Upper lobe of left lung (tissue), 4 donors: ENCODE results near the gene TIMM44.

Experiments used
- POLR2A ChIP-seq, 4 donors: fragments of 450-650 bp; IDR thresholded peaks; one replicate each; pipeline ENCODE4 v1.5.1; 2016 to 2017; ENCODE audit warnings: antibody characterized with exemption in 4 of 4, mild to moderate bottlenecking in 2 of 4
- POLR2AphosphoS5 ChIP-seq, 2 donors: sonication (generic); formaldehyde crosslinking; IDR thresholded peaks; one replicate each; pipeline ENCODE4 v1.5.1; 2017; ENCODE audit warnings: antibody characterized with exemption in 2 of 2
- TF ChIP-seq, protein P1 (sequence below), 6 experiments: fragments of 450-650 bp in 4 of 6; fragments of 200-600 bp in 2 of 6; sonication (generic) in 2 of 6; IDR thresholded peaks; one replicate each; pipeline ENCODE4 v1.5.1; 2016 to 2019; ENCODE audit warnings: antibody characterized with exemption in 6 of 6

- TF ChIP-seq, protein P1, sequence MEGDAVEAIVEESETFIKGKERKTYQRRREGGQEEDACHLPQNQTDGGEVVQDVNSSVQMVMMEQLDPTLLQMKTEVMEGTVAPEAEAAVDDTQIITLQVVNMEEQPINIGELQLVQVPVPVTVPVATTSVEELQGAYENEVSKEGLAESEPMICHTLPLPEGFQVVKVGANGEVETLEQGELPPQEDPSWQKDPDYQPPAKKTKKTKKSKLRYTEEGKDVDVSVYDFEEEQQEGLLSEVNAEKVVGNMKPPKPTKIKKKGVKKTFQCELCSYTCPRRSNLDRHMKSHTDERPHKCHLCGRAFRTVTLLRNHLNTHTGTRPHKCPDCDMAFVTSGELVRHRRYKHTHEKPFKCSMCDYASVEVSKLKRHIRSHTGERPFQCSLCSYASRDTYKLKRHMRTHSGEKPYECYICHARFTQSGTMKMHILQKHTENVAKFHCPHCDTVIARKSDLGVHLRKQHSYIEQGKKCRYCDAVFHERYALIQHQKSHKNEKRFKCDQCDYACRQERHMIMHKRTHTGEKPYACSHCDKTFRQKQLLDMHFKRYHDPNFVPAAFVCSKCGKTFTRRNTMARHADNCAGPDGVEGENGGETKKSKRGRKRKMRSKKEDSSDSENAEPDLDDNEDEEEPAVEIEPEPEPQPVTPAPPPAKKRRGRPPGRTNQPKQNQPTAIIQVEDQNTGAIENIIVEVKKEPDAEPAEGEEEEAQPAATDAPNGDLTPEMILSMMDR (IDR thresholded peaks at IDR 0.05) = no peak
- TF ChIP-seq POLR2AphosphoS5 (IDR thresholded peaks at IDR 0.05) (no peak), POLR2A (IDR thresholded peaks at IDR 0.05) (no peak)
These were observed 19.2 kb downstream of the TIMM44 start for GRCh38 chr19:7924241-7924640.
